Subcutaneous abdominal adipose tissue (tissue), 5 donors: ENCODE data around the gene CTPS1.

Source experiments
- H3K27ac ChIP-seq: one replicate; pipeline ENCODE4 v1.7.0; 2013; ENCODE audit warnings: low read depth, mild to moderate bottlenecking, inconsistent platforms, low read length, moderate library complexity
- H3K27me3 ChIP-seq, 5 donors: one replicate each; pipeline ENCODE4 v1.7.0; 2013; ENCODE audit warnings: low read length in 5 of 5, inconsistent platforms in 1 of 5; ENCODE audit not compliant: control insufficient read depth in 5 of 5, insufficient read depth in 4 of 5
- H3K36me3 ChIP-seq, 5 donors: one replicate each; pipeline ENCODE4 v1.7.0; 2013; ENCODE audit warnings: low read length in 5 of 5; ENCODE audit not compliant: control insufficient read depth in 5 of 5, insufficient read depth in 5 of 5
- H3K4me1 ChIP-seq, 5 donors: one replicate each; pipeline ENCODE4 v1.7.0; 2013; ENCODE audit warnings: low read length in 5 of 5, mild to moderate bottlenecking in 3 of 5, moderate library complexity in 1 of 5; ENCODE audit not compliant: control insufficient read depth in 5 of 5, insufficient read depth in 5 of 5
- H3K4me3 ChIP-seq, 5 donors: one replicate each; pipeline ENCODE4 v1.7.0; 2013; ENCODE audit warnings: low read length in 5 of 5, low read depth in 1 of 5
- H3K9ac ChIP-seq, 5 donors: one replicate each; pipeline ENCODE4 v1.7.0; 2013; ENCODE audit warnings: low read length in 5 of 5, mild to moderate bottlenecking in 4 of 5, moderate library complexity in 3 of 5
- H3K9me3 ChIP-seq, 5 donors: one replicate each; pipeline ENCODE4 v1.7.0; 2013; ENCODE audit warnings: low read length in 5 of 5; ENCODE audit not compliant: control insufficient read depth in 5 of 5
- donor health status: healthy.
- donor health status: healthy.
- donor health status: healthy.
- donor health status: healthy.
- donor health status: healthy.

The CTPS1 gene

GRCh38 chr1:41046347-41046775, 66.9 kb downstream of the CTPS1 start:
- Histone ChIP-seq H3K27me3 (no peaks in the 10 kb centered on the region), H3K9me3 (no peaks in the 10 kb centered on the region), H3K4me1 (peaks cover 0 to 29% (median 26%) of the 10 kb centered on the region in 5 donors), H3K36me3 (peaks cover 6 to 35% (median 21%) of the 10 kb centered on the region in 5 donors), H3K27ac (peak overlapping the region; percentile 26), H3K4me3 (no peak overlapping the region), H3K9ac (no peak overlapping the region)

- H3K27me3 ChIP-seq, result no peaks in the 10 kb centered on the region
- H3K4me3 ChIP-seq, result no peak overlapping the region
- H3K4me1 ChIP-seq, result peaks cover 0 to 28% (median 21%) of the 10 kb centered on the region in 5 donors
- no peak overlapping the region for H3K9ac ChIP-seq
- no peaks in the 10 kb centered on the region for H3K9me3 ChIP-seq
- peaks cover 6 to 41% (median 28%) of the 10 kb centered on the region in 5 donors for H3K36me3 ChIP-seq
- H3K27ac ChIP-seq, result no peak overlapping the region
Observed at GRCh38 chr1:41048540-41048939, 69.0 kb downstream of the CTPS1 start.

DNA sequence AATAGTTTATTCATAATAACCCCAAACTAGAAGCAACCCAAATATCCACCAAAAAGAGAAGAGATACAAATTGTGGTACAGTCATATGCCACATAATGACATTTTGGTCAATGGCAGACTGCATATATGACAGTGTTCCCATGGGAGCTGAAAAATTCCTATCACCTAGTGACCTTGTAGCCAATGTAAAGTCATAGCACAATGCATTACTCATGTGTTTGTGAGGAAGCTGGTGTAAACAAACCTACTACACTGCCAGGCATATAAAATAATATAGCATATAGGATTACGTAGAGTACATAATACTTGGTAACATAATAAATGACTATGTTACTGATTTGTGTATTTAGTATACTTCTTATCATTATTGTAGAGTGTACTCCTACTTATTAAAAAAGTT, 71.5 kb downstream of the CTPS1 start:
- Histone ChIP-seq H3K9me3 (no peaks in the 10 kb centered on the region), H3K27ac (no peak overlapping the region), H3K36me3 (peaks cover 8 to 39% (median 28%) of the 10 kb centered on the region in 5 donors), H3K4me1 (peaks cover 0 to 6% (median 5%) of the 10 kb centered on the region in 5 donors), H3K4me3 (no peak overlapping the region), H3K27me3 (no peaks in the 10 kb centered on the region), H3K9ac (no peak overlapping the region)

DNA sequence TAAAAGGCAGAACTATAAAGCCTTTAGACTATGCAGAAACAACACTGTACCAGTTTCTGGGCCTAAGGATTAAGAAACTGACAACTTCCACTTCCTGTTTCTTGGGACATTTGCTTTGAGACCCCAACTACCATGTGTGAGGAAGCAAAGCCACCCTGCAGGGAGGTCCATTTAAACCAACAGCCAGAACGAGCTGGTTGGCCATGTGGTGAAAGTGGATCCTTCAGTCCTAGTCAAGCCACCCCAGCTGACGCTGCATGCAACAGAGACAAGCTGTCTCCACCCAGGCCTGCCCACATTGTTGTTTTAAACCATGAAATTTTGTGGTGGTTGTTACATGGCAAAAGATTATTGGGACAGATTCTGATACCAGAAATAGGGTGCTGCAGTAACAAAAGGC, 73.8 kb downstream of the CTPS1 start:
- no peaks in the 10 kb centered on the region for H3K9me3 ChIP-seq
- peaks cover 10 to 29% (median 19%) of the 10 kb centered on the region in 5 donors for H3K36me3 ChIP-seq
- H3K9ac ChIP-seq, result no peak overlapping the region
- H3K4me1 ChIP-seq, result no peaks in the 10 kb centered on the region
- H3K4me3 ChIP-seq, result no peak overlapping the region
- no peaks in the 10 kb centered on the region for H3K27me3 ChIP-seq
- no peak overlapping the region for H3K27ac ChIP-seq

DNA sequence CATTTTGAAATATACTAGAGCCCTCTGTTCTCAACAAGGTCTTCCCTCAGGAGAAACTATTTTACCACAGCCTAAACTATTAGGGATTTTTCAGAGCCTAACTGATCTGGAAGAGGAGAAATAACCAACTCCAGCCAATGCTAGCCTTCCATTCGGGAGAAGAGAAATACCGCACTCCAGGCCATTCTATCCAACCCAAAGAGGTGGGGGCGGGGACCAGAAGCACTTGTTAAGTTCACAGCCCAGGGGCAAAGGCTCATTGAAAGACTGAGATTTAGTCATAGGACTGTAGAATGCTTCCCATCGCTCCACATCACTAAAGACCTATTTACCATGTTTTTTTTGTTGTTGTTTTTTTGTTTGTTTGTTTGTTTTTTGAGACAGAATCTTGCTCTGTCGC, 77.4 kb downstream of the CTPS1 start:
- no peak overlapping the region for H3K9ac ChIP-seq
- H3K4me3 ChIP-seq, result no peak overlapping the region
- H3K36me3 ChIP-seq, result peaks cover 11 to 26% (median 17%) of the 10 kb centered on the region in 5 donors
- H3K27me3 ChIP-seq, result no peaks in the 10 kb centered on the region
- H3K4me1 ChIP-seq, result no peaks in the 10 kb centered on the region
- H3K9me3 ChIP-seq, result peaks cover 0 to 4% (median 0%) of the 10 kb centered on the region in 5 donors
- H3K27ac ChIP-seq, result no peak overlapping the region
